Gastroesophageal sphincter (tissue), 3 donors: ENCODE results near the gene APOC4.

ENCODE experiments used
- EP300 ChIP-seq: sonication (generic); formaldehyde crosslinking; IDR thresholded peaks from one replicate; pipeline ENCODE4 v1.6.1; 2017; ENCODE audit warnings: antibody characterized with exemption, mild to moderate bottlenecking
- POLR2A ChIP-seq, 2 donors: fragments of 450-650 bp; IDR thresholded peaks; one replicate each; pipeline ENCODE4 v1.6.1; 2017; ENCODE audit warnings: antibody characterized with exemption in 2 of 2, mild to moderate bottlenecking in 2 of 2, moderate library complexity in 1 of 2
- POLR2AphosphoS5 ChIP-seq: sonication (generic); formaldehyde crosslinking; IDR thresholded peaks from one replicate; pipeline ENCODE4 v1.6.1; 2017; ENCODE audit warnings: antibody characterized with exemption
- TF ChIP-seq, protein P1 (sequence below), 4 experiments: fragments of 200-600 bp in 2 of 4; fragments of 450-650 bp in 2 of 4; sonication (generic) in 1 of 4; IDR thresholded peaks; one replicate each; pipeline ENCODE4 v1.5.1; 2017 to 2019; ENCODE audit warnings: antibody characterized with exemption in 4 of 4, mild to moderate bottlenecking in 2 of 4, moderate library complexity in 2 of 4

DNA sequence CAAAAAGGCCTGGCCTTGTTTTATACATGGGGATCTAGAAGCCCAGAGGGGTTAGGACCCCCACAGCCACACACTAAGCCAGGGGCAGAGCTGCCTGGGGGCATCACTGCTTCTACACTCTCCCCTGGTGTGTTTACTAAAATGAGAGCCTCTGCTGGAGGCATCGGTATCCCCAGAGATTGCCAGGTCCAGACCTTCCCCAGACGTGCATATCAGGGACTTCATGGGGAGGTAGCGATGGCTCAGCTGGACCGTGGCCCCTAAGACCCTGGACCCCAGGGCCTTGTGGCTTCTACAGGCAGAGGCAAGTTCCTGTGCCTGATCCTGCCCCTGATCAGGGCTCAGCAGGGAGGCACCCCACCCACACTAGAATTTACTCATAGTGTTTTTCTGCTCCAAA, 26.6 kb downstream of the APOC4 start:
- TF ChIP-seq, protein P1, sequence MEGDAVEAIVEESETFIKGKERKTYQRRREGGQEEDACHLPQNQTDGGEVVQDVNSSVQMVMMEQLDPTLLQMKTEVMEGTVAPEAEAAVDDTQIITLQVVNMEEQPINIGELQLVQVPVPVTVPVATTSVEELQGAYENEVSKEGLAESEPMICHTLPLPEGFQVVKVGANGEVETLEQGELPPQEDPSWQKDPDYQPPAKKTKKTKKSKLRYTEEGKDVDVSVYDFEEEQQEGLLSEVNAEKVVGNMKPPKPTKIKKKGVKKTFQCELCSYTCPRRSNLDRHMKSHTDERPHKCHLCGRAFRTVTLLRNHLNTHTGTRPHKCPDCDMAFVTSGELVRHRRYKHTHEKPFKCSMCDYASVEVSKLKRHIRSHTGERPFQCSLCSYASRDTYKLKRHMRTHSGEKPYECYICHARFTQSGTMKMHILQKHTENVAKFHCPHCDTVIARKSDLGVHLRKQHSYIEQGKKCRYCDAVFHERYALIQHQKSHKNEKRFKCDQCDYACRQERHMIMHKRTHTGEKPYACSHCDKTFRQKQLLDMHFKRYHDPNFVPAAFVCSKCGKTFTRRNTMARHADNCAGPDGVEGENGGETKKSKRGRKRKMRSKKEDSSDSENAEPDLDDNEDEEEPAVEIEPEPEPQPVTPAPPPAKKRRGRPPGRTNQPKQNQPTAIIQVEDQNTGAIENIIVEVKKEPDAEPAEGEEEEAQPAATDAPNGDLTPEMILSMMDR (IDR thresholded peaks at IDR 0.05), result no peak
- no peak for TF ChIP-seq POLR2AphosphoS5
- TF ChIP-seq POLR2A (IDR thresholded peaks at IDR 0.05), result no peak
- no peak for TF ChIP-seq EP300
